ENCODE results near the gene ZER1. TPM values are rescaled to one million over a fixed set of nuclear protein-coding genes. Genes with fewer than 3 reads are reported as not detected.

The ZER1 gene
- total RNA-seq, 1 donor, result 24.3 TPM

- TF ChIP-seq, protein P1, sequence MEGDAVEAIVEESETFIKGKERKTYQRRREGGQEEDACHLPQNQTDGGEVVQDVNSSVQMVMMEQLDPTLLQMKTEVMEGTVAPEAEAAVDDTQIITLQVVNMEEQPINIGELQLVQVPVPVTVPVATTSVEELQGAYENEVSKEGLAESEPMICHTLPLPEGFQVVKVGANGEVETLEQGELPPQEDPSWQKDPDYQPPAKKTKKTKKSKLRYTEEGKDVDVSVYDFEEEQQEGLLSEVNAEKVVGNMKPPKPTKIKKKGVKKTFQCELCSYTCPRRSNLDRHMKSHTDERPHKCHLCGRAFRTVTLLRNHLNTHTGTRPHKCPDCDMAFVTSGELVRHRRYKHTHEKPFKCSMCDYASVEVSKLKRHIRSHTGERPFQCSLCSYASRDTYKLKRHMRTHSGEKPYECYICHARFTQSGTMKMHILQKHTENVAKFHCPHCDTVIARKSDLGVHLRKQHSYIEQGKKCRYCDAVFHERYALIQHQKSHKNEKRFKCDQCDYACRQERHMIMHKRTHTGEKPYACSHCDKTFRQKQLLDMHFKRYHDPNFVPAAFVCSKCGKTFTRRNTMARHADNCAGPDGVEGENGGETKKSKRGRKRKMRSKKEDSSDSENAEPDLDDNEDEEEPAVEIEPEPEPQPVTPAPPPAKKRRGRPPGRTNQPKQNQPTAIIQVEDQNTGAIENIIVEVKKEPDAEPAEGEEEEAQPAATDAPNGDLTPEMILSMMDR (IDR thresholded peaks at IDR 0.05; ENCODE audit: insufficient read depth, low read length), result no peak
- no peak for DNase-seq (ENCODE audit: low read depth)
- H3K4me3 ChIP-seq (ENCODE audit: low read depth, low read length), result no peak overlapping the region
Observed at GRCh38 chr9:128773049-128773448, 1.3 kb upstream of the ZER1 start.

GRCh38 chr9:128771094-128771721, 519 bp downstream of the ZER1 start:
- peak overlapping the region; percentile 99 for H3K4me3 ChIP-seq (ENCODE audit: low read depth, low read length)
- DNase-seq (ENCODE audit: low read depth), result peak; percentile 15
- TF ChIP-seq, protein P1 (IDR thresholded peaks at IDR 0.05; ENCODE audit: insufficient read depth, low read length), result no peak

- TF ChIP-seq, protein P1 (IDR thresholded peaks at IDR 0.05; ENCODE audit: insufficient read depth, low read length), result no peak
- DNase-seq (ENCODE audit: low read depth), result no peak
Observed at GRCh38 chr9:128770286-128771030, 1.3 kb downstream of the ZER1 start.

GRCh38 chr9:128768606-128769005, 3.1 kb downstream of the ZER1 start:
- H3K4me3 ChIP-seq (ENCODE audit: low read depth, low read length), result no peak overlapping the region
- no peak for DNase-seq (ENCODE audit: low read depth)
- TF ChIP-seq, protein P1 (IDR thresholded peaks at IDR 0.05; ENCODE audit: insufficient read depth, low read length), result no peak

More at GRCh38 chr9:128770286-128771030, 1.3 kb downstream of the ZER1 start:
- peak overlapping the region; percentile 99 for H3K4me3 ChIP-seq (ENCODE audit: low read depth, low read length)

DNA sequence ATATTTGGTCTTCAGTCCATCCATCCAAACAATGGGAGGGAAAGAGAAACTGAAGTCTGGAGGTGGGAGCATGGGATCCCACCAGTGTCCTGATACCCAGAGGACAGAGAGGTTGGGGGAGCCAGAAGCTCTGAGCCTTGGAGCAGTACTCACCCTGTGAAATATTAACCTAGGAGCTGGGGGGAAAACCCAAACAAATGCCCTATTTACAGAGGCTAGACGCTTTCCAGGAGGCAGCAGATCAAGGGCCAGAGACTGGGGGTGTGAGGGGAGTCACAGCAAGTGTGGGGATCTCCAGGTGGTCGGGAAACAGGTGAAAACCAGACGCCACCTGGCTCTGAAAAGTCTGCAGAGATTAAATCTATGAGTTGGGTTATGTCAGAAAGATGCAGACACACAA, 6.2 kb downstream of the ZER1 start:
- TF ChIP-seq, protein P1 (IDR thresholded peaks at IDR 0.05; ENCODE audit: insufficient read depth, low read length), result no peak
- no peak overlapping the region for H3K4me3 ChIP-seq (ENCODE audit: low read depth, low read length)
- DNase-seq (ENCODE audit: low read depth), result no peak

DNA sequence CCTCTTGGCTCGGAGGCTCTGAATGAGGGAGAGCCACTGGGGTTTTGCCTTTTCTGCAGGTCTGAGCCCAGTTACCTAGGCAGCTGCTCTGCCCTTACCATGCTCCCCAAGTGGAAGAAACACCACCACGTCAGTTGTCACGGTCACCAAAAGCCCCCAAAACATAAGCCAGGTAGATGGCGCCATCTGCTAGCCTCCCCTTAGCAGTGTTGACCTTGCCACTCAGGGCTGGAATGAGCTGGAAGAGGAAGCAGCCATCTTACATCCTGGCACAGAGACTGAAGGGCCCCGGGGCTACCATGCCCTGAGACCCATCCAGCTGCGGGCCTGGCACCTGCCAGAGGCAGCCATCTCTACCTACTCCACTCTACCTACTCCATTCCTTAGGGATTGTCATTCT, 7.4 kb downstream of the ZER1 start:
- no peak for DNase-seq (ENCODE audit: low read depth)
- no peak overlapping the region for H3K4me3 ChIP-seq (ENCODE audit: low read depth, low read length)
- TF ChIP-seq, protein P1 (IDR thresholded peaks at IDR 0.05; ENCODE audit: insufficient read depth, low read length), result no peak
